Measurements from ENCODE around the gene SH3RF3. TPM values are rescaled to one million over a fixed set of nuclear protein-coding genes. Genes with fewer than 3 reads are reported as not detected.

The SH3RF3 gene
- total and polyA plus RNA-seq, 8 donors, result 7.0 to 11.1 (median 8.3) TPM

DNA sequence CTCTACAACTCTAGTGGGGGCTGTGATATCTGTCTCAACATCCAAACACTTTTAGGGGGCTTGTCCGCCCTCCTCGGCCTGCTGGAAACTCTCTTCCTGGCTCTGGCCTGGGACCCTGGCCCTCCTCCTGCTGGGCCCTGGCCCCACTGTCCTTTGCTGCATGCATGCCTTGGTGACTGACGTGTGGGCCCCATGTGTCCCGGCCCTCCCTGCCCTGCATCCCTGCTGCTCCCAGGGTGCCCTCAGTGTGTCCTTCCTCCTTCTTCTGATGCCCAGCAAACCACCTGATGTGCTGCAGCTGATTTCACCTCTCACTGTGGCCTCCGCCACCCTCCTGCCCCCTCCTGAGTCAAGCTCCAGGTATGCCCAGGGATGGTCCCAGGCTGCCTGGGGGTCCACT lies 383.1 kb downstream of the SH3RF3 start:
- Histone ChIP-seq H3K4me3 (no peak overlapping the region), H3K4me1 (no peaks in the 10 kb centered on the region), H3K36me3 (no peaks in the 10 kb centered on the region), H3K27ac (no peak overlapping the region), H3K9me3 (no peaks in the 10 kb centered on the region), H3K27me3 (no peaks in the 10 kb centered on the region)
- intact Hi-C loops (cut with DNase I), result loop anchor here in 1 of 2 donors (5.0 kb wide), 1 partner anchor 385 kb away; the partner anchor contains the start of gene SH3RF3
- DNase-seq, result no peak
- TF ChIP-seq, protein P1, sequence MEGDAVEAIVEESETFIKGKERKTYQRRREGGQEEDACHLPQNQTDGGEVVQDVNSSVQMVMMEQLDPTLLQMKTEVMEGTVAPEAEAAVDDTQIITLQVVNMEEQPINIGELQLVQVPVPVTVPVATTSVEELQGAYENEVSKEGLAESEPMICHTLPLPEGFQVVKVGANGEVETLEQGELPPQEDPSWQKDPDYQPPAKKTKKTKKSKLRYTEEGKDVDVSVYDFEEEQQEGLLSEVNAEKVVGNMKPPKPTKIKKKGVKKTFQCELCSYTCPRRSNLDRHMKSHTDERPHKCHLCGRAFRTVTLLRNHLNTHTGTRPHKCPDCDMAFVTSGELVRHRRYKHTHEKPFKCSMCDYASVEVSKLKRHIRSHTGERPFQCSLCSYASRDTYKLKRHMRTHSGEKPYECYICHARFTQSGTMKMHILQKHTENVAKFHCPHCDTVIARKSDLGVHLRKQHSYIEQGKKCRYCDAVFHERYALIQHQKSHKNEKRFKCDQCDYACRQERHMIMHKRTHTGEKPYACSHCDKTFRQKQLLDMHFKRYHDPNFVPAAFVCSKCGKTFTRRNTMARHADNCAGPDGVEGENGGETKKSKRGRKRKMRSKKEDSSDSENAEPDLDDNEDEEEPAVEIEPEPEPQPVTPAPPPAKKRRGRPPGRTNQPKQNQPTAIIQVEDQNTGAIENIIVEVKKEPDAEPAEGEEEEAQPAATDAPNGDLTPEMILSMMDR (IDR thresholded peaks at IDR 0.05), result no peak
- no peak for ATAC-seq

DNA sequence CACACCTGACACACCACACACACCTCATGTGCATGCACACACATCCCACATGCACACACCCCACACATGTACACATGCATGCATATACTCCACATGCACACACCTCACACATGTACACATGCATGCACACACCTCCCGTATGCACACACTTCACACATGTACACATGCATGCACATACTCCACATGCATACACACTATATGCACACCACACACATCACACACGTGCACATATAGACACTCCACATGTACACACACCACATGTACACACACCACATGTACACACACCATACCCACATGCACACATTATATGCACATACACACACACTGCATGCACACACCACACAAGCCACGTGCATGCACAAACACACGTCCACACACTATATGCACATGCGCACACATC lies 384.2 kb downstream of the SH3RF3 start:
- DNase-seq (peak in 1 of 4 donors; percentile 0), ATAC-seq (no peak)
- Histone ChIP-seq H3K36me3 (no peaks in the 10 kb centered on the region), H3K27ac (no peak overlapping the region), H3K9me3 (no peaks in the 10 kb centered on the region), H3K27me3 (no peaks in the 10 kb centered on the region), H3K4me3 (no peak overlapping the region), H3K4me1 (no peaks in the 10 kb centered on the region)
- intact Hi-C loops (cut with DNase I), result loop anchor here in 1 of 2 donors (5.0 kb wide), 1 partner anchor 386 kb away; the partner anchor contains the start of gene SH3RF3
- TF ChIP-seq, protein P1 (IDR thresholded peaks at IDR 0.05), result no peak

DNA sequence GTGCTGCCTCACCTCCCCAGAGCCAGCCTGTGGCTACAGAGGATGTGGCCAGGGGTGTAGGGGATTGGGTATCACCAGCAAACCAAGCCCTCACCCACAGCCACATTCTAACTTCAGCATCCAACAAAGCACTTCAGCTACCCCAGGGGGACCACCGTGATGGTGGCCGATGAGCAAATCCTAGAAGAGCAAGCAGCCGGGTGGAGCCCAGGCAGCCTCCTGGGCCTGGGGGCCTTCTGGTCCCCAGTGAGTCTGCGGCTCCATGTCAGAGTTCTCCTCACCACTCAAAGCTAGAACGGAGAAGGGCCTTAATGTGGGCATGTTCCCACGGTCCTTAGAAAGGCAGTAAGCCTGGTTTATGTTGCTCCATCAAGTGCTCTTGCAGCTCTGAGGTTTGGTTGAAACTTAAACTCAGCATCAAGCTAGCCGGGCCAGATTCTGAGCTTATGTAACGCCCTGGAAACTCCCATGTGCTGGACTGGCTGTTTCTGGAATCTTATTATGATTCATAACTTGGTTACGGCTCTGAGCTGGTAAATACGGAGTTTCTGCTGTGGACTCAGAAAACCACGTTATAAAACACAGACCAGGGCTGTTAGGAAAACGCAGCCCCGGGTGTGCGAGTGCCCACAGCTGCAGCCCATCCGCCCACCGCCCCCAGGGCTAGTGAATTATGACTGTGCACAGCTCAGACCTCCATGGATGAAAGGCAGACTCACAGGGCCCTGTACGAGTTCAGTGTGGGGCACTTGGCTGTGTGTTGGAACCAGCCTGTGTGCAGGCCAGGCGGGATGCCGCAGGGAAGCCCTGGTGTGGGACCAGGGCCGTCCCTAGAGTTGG lies 385.0 kb downstream of the SH3RF3 start:
- intact Hi-C loops (cut with DNase I), result loop anchor here in 1 of 2 donors (5.0 kb wide), 1 partner anchor 387 kb away; the partner anchor contains the start of gene SH3RF3
- peak overlapping the region; percentile 40 to 68 for H3K27ac ChIP-seq
- no peaks in the 10 kb centered on the region for H3K36me3 ChIP-seq
- ATAC-seq, result peak; percentile 62
- DNase-seq, result peak in 2 of 4 donors; percentile 30 to 61
- TF ChIP-seq, protein P1 (IDR thresholded peaks at IDR 0.05), result no peak
- no peaks in the 10 kb centered on the region for H3K4me1 ChIP-seq
- no peaks in the 10 kb centered on the region for H3K9me3 ChIP-seq
- no peak overlapping the region for H3K4me3 ChIP-seq
- H3K27me3 ChIP-seq, result no peaks in the 10 kb centered on the region

DNA sequence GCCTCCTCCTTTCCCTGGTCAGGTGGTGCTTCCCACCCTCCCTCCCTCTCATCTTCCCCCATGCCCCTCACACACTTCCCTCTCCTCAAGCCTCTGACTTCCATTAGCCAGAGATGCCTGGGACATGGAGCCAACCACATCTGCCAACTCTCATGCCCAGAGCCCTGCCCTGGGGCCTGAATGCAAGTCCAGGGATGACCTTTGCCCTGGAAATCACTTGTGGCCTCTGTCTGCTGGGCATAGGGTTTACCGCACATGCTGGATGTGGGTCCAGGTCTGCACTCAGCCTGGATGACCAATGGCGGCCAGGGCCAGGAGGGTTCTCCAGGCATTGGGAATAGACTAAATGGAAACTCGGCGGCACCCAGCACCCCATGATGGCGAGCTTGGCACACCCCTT lies 385.9 kb downstream of the SH3RF3 start:
- H3K36me3 ChIP-seq, result no peaks in the 10 kb centered on the region
- H3K27me3 ChIP-seq, result no peaks in the 10 kb centered on the region
- H3K4me1 ChIP-seq, result no peaks in the 10 kb centered on the region
- intact Hi-C loops (cut with DNase I), result loop anchor here in 1 of 2 donors (5.0 kb wide), 1 partner anchor 388 kb away; the partner anchor contains the start of gene SH3RF3
- no peaks in the 10 kb centered on the region for H3K9me3 ChIP-seq
- H3K27ac ChIP-seq, result peak overlapping the region; percentile 40 to 68
- ATAC-seq (no peak), DNase-seq (no peak)
- TF ChIP-seq, protein P1 (IDR thresholded peaks at IDR 0.05), result no peak
- no peak overlapping the region for H3K4me3 ChIP-seq

DNA sequence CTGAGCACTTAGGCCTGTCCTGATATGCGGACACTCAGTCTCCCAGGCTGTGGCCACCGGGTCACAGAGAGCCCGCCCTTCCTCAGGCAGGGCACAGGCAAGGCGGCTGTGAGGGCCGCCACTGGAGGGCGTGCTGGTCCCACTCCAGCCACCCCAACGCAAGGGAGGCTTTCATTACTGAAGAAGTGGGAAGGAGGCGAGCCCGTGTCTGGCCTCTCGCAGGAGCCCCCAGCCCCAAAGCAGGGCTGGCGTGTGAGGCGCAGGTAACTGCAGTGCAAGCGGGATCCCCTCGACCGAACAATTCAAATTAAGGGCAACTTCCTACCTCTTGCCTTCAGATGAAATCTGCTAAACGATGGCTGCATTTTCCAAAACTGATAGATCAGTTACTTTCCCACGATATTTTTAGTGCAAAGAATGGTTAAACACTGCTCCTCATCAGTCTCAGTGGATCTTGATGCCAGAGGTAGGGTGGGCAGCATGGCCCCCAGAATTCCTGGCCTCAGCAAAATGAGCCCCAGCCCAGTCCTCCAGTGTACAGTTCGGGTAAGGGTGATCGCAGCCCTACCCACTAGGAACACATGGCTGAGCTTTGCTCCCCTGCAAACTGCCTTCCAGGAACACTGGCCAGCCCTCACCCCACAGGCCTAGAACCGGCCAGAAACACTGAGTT lies 387.6 kb downstream of the SH3RF3 start:
- Histone ChIP-seq H3K36me3 (no peaks in the 10 kb centered on the region), H3K27ac (no peak overlapping the region), H3K4me1 (no peaks in the 10 kb centered on the region), H3K9me3 (no peaks in the 10 kb centered on the region), H3K27me3 (no peaks in the 10 kb centered on the region), H3K4me3 (no peak overlapping the region)
- peak; percentile 77 for ATAC-seq
- DNase-seq, result no peak
- intact Hi-C loops (cut with DNase I), result no loop called here
- TF ChIP-seq, protein P1 (IDR thresholded peaks at IDR 0.05), result peak; percentile 28 to 48
